Cortex of kidney (tissue), 1 donor: ENCODE results near the gene SMU1.

Experiments used
- DNase-seq: peaks from one replicate; lab custom pipeline; 2025; lab: John Stamatoyannopoulos, UW

The SMU1 gene

DNA sequence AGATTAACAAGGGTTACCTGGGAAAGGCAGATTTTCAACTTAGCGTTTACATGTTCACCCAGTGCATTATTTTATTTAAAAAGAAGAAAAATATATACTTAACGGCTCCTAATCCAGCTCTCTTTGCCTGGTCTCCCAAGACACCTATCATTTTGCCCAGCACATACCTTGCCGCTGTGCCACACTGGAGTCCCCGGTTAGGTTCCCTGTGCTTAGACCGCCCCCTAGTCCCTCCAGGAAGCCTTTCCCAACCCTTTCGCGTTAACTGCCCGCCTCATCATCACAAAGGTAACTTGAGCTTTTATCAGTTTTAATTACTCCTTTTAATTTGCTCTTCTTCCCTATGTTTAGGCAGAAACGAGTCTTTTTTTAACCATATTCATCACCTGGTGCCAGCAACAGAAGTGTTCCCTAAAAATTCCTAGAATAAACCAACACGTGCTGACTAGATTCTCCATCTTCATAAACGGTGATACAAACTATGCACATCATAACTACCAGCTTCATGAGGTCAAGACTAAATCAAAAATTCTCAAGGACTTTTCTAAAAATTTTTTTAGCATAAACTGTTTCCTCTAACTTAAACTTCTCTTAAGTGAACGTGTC is 31.7 kb downstream of the SMU1 start:
- no peak for DNase-seq

DNA sequence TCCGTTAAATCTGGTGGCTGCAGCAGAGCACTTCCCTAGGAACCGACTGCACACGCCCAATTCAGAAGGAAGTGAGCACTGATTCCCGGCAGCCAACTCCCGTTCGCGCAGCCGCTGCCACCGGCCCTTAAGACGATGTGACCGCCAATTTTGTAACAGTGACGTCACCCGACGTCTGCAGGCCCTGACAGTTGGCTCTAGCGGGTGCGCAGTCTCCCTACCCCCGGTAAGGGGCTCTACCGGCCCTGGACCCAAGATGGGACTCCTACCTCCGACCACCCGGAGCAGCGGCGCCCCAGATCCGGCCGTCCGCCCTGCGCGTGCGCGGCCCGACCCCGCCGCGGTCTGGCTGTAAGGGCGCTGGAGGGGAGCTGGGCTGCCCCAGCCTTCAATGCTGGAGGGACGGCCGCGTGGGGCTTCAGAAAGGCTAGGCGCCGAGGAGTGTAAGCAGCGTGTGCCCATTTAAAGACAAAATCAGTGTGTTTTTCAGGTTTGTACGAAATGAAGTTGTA is 32.3 kb downstream of the SMU1 start:
- DNase-seq, result no peak

DNA sequence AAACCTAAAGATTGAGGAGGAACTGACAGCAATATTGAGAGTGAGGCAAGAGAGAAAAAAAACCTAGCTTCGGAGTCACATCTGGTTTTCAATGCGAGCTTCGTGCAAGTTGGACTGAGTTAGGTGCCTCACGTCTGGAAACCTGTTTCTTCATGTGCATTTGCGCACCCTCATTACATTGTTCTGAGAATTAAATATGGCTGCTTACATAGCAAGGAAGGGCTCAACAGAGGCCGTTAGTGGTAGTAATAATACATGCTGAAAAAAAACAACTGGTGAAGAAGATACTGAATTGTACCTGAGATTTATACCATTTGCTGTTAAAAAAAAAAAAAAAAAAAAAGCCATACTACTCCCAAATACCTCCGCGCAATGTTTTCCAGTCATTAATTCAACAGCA is 32.8 kb downstream of the SMU1 start:
- DNase-seq, result no peak

DNA sequence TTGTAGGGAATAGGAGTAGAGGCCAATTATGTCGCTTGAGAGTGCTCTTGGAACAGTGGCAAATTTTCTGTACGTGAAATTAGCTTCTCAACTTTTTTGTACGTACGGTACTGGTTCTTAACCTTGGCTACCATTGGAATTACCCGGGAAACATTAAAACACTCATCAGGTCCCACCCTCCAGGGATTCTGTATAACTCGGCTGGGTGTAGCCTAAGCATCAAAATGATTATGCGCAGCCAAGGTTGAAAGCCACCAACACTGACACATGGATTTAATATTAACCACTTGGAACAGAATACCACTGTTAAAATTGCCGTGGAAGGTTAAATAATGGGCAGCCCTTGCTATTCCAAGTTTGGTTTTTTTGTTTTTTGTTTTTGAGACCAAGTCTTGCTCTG is 34.0 kb downstream of the SMU1 start:
- no peak for DNase-seq

DNA sequence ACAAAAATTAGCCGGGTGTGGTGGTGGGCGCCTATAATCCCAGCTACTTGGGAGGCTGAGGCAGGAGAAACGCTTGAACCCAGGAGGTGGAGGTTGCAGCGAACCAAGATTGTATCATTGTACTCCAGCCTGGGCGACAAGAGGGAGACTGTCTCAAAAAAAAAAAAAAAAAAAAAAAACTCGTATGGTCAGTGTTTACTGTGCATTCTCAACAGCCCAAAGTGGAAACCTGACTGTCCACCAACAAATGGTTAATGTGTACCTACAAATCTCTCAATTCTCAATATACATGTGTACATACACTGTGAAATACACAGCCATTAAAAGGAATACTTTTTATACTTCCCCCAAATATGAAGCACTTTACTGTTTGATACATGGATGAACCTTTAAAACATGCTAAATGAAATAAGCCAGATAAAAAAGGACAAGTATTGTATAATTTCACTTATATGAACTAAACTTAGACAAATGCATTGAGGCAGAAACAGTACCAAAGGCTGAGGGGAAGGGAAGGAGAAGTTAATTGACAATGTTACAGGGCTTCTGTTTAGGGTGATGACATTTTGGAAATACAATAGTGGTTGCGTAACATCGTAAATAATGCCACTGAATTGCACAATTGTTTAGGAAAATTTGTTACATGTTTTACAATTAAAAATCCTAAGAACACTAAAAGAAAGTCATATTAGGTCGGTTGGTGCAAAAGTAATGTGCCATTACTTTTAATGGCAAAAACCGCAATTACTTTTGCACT is 34.9 kb downstream of the SMU1 start:
- DNase-seq, result no peak

DNA sequence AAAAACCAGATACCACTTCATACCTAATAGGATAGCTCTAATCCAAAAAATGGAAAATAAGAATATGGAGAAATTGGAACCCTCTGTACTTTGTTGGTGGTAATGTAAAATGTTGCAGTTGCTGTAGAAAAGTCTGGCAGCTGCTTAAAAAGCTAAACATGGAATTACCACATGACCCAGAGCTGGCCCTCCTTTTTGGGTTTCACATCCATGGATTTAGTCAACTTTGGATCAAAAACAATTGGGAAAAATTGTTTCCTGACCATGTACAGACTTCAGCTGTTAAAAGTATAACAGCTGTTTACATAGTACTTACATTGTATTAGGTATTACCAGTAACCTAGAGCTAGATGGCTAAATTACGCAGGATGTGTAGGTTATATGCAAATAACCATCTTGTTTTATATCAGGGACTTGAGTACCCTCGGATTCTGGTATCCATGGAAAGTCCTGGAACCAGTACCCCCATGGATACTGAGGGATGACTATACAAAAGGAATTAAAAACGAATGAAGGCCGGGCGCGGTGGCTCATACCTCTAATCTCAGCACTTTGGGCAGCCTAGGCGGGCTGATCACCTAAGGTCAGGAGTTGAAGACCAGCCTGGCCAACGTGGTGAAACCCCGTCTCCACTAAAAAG is 35.6 kb downstream of the SMU1 start:
- no peak for DNase-seq

DNA sequence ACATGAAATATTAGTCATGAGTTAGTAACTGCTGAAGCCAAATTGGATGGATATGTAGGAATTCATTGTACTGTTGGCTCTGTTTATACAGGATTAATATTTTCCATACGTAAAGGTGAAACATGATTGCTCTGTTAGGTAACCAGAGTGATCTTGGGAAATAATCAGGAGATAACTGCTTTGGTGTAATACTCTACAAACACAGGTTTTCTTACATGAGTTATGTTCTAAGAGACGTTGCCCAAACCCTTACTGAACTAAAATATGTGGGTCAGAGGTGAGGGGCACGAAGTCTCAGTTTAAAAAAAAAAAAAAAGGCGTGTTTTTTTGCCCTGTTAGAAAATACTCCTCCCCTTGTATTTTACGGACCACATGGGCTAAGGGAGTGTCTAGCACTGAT is 43.6 kb downstream of the SMU1 start:
- DNase-seq, result no peak

DNA sequence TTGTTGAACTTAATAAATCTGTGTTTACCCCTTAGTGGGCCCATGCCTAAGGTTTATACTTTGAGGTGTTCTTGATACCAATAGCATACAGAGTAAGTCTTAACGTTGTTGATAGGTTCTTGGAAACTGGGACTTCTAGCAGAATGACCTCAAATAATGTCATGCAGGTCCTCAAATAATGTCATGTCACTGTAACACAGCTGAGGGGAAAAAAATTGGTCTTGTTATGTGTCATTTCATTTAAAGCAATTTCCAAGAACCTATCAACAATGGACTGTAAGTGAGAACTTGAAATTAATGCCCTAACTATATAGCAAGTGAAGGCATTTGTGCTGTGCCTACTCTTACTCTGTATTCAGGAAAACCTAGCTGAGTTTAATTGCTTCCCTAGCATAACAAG is 44.2 kb downstream of the SMU1 start:
- no peak for DNase-seq

DNA sequence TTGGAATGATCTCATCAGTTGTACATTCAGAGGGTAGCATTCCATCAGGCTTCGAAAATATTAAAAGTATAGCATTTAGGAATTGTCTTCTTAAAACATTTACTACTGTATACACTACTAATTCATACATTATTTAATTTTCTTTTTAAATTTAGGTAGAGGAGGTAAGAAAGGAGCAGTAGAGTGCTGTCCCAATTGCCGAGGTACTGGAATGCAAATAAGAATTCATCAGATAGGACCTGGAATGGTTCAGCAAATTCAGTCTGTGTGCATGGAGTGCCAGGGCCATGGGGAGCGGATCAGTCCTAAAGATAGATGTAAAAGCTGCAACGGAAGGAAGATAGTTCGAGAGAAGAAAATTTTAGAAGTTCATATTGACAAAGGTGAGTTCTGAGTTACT is 46.2 kb downstream of the SMU1 start:
- DNase-seq, result no peak

DNA sequence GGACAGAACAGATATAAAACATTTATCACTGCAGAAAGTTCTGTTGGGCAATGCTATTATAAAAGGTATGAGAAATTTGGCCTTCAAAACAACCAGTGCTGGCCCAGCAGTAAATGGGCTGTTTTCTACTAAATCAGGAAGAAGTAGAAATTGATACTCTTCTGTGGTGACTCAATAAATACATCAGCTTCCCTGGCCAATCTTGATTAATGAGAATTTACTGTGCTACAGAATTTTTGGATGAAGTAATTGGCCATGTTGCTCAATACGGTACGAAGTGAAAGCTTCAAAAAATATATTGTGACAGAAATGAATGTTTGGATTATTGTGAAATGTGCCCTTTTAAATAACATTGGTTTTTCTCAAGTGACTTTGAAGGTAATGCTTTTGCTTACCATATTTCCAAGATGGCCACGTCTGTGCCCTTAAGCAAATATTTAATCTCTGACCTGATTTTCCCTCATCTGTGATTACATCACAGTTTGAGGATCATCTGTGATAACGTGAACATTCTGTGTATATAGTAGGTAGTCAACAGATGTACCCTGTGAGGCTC is 47.2 kb downstream of the SMU1 start:
- no peak for DNase-seq

DNA sequence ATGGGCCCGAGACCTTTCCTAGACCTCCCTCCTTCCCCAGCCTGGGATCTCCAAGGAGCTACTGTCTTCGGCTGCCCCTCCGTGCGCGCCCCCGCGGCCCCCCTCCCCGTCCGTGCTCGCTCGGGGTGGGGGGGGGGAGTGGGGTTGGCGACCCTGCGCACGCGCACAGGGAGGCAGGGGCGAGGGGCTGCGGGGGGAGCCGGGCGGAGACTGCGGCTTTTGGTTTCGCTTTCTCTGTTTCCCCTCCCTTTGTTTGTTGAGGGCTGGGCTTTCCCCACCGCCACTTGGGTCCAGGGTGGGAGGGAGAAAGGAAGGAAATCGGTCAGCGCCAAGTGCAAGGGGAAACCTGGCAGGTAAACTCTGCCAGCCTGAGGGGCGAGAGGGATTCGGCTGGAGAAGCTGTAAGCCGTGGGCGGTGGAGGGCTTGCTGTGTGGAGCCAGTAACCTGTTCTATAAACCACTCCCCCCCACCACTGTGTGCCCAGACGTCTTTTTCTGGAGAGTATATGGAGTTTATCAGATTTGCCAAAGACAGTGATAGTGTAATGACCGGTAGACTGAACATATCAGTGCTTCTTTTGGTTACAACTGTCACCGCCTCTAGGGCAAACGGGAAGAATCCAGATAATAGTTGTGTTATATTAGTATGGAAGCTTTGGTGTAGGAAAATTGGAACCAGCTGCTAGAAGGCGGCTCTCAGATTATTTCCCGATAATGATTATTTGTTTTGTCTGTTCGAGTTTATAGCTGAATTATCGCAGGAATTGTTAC is 50.7 kb downstream of the SMU1 start:
- DNase-seq, result no peak

DNA sequence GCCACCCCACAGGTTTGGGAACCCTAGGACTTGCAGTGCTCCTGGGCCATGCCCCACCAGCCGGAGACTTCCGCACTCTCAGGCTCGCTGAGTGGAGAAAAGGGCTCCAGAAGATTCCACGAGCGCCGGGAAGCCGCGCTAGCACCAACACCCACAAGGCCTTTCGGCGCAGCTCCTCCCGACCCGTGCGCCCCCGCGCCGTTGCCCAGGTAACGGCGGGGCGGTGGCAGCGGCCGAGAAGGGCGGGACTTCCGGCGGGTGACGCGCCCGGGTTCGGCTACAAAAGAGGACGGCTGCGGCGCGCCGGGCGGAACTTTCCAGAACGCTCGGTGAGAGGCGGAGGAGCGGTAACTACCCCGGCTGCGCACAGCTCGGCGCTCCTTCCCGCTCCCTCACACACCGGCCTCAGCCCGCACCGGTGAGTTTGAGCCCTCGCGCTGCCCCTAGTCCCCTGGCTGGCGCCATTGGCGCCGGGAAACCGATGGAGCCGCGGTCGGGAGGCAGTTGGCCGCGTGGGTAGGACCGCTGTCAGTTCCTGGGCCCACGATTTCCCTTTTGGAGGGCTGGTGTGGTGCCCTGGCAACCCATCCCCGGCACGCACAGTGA is 51.4 kb downstream of the SMU1 start, which contains the start of gene DNAJA1:
Gene DNAJA1, plus strand, starts transcription at position 308 of the 606 bp plus-strand sequence. CDS start 1,212 bp downstream, outside the sequence.
- no peak for DNase-seq

DNA sequence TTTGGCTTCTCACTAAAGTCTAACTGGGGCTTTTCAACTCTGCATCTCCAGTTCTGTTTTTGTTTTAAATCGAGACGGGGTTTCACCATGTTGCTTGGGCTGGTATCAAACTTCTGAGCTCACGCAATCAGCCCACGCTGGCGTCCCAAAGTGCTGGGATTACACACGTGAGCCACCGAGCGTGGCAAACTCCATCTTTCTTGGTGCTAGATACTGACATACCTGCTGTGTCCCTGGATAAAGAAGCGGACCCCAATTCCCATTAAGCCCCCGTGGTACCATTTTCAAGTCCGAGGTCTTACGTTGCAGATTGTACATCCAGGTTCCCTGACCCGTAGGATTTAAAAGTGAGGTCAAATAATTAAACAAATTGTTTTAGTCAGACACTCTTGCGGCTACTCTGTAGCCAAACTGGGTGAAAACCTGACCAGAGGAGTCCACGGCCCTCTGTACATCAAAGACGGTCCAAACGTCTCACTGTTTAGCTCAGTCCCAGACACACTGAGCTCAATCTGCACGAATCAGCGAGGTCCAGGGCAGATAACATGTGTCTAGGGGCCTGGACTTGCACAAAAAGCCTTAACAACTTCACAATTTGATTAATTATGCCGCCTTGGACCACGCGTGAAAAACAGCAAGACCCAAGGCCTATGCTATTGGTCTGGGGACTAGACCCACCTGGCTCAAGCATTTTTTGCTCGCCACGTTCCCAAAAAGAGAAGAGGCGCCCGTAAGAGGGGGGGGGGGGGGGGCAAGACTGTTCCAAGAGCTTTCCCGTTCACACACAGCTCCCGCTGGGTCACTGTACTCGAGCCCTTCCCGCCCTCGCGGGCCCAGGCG is 52.1 kb downstream of the SMU1 start:
- no peak for DNase-seq

DNA sequence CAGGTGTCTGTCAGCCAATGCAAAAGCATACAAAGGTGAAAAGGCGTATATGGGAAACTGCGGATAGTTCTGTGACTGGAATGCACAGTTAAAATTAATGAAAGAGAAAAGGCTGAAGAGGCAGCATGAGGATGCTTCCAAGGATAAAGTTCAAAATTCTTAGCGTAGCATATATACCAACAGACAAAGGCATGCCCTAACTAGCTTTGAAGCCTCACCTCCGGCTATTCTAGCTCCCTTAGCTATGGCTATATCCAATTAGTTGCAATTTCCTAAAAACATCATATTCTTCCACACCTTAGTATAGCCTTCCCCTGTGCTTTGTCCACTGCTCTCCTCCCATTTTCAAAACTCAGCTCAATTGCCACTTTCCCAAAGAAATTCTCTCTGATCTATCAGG is 52.8 kb downstream of the SMU1 start:
- DNase-seq, result no peak

DNA sequence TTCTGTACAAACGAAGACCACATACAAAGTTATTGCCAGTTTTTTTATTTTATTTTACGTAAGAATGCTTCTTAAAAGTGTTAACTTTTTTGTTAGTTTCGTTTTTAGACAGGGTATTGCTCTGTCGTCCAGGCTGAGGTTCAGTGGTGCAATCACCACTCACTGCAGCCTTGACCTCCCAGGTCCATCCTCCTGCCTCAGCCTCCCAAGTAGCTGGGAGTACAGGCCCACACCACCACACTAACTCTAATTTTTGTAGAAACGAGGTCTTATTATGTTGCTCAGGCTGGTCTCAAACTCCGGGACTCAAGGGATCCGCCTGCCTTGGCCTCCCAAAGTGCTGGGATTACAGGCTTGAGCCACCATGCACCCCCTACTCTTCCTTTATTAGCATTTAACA is 53.7 kb downstream of the SMU1 start:
- no peak for DNase-seq

DNA sequence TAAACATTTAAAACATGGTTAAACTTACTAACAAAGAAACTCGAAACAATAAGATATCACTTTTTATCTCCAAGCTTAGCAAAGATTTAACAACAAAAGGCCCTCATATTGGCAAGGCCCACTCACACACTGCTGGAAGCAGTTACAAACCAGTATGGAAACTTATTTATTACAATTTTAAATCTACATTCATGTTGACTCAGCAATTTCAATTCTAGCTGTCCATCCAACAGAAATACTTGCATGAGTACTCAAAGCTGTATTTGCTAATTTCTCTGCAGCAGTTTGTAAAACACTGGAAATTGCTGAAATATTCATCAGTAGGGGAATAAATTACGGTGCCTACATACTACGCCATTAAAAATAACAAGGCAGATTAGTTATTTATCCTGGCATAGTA is 54.2 kb downstream of the SMU1 start:
- DNase-seq, result no peak

DNA sequence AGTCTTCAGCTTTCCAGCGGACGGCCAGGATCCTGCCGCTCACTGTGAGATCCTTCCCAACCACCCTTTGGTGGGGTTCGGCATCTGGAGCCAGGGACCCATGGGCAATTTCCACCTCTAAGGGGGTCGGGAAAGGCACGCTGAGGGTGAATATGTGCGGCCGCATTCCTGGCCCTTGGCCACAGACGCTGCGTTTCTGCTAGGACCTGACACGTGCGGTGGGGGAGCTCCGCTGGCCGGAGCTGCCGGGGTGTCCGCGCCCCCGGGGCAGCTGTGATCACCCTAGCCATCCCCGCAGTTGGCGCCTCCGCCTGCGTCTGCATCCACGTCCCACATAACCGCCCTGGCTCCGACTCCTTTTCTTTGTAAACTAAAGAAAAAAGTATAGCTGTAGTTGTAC is 56.7 kb downstream of the SMU1 start:
- DNase-seq, result no peak

DNA sequence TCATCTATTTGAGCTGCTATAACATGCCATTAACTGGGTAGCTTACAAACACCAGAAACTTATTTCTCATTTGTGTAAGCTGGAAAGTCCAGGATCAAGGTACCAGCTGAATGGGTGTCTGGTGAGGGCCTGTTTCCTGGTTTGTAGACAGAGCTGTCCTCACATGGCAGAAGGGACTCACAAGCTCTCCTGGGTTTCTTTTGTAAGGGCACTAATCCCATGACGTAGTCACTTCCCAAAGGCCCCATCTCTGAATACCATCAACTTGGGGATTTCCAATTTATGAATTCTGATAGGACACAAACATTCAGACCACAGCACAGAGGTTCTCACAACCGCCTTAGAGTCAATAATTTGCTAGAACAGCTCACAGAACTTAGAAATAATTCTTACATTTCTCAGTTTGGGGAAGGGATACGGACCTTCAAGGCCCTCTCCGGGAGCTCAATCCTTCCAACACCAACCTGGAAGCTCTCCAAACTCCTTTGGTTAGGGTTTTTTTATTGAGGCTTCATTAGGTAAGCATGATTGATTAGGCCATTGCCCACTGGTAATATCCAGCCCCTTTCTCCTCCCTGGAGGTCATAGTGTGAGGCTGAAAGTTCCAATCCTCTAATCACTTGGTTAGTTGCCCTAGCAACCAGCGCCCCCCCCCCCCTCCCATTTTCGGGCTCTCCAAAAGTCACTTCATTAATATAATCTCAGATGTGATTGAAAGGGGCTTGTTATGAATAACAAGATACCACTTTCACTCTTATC is 59.0 kb downstream of the SMU1 start:
- no peak for DNase-seq

DNA sequence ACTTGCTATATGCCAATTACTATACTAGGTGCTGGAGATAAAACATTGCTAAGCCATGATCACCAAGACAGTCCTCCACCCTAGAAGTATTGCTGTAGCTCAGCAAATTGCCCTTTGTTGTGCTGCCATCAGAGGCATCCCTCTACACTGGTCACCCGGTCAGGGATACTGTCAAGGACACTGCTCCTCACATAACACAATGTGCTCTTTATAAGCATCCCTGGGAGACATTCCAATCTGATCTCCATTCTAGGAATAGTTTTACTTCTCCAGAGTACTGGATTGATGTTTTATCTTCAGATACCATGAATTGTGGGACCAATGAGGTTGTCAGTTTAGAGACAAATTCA is 61.8 kb downstream of the SMU1 start:
- DNase-seq, result no peak
